Gastroesophageal sphincter (tissue), 4 donors: ENCODE measurements around the gene KCTD21. TPM values are rescaled to one million over a fixed set of nuclear protein-coding genes. Genes with fewer than 3 reads are reported as not detected.

Source experiments
- ATAC-seq: fragments of 150-250 bp; one replicate; pipeline ENCODE4 v1.9.1; 2016; ENCODE audit warnings: mild to moderate bottlenecking, moderate library complexity
- H3K27ac ChIP-seq, 4 donors: fragments of 200-600 bp; sonication (generic) in 3 of 4; 1 replicate in 3 of 4; 2 replicates in 1 of 4; pipeline ENCODE4 v1.5.1; 2016 to 2019
- H3K27me3 ChIP-seq: fragments of 200-600 bp; sonication (generic); one replicate; pipeline ENCODE4 v1.5.1; 2019
- H3K36me3 ChIP-seq, 2 donors: fragments of 200-600 bp; sonication (generic); one replicate each; pipeline ENCODE4 v1.5.1; 2019; ENCODE audit warnings: control low read depth in 1 of 2
- H3K4me1 ChIP-seq, 3 donors: fragments of 200-600 bp; sonication (generic); 1 replicate in 2 of 3; 2 replicates in 1 of 3; pipeline ENCODE4 v1.5.1; 2016 to 2019; ENCODE audit warnings: control low read depth in 2 of 3
- H3K4me3 ChIP-seq, 2 donors: fragments of 200-600 bp; sonication (generic); one replicate each; pipeline ENCODE4 v1.5.1; 2019; ENCODE audit warnings: mild to moderate bottlenecking in 1 of 2, moderate library complexity in 1 of 2
- H3K9me3 ChIP-seq, 3 donors: fragments of 200-600 bp; sonication (generic); one replicate each; pipeline ENCODE4 v1.5.1; 2017 to 2019; ENCODE audit warnings: control low read depth in 2 of 3
- EP300 ChIP-seq: sonication (generic); formaldehyde crosslinking; IDR thresholded peaks from one replicate; pipeline ENCODE4 v1.6.1; 2017; ENCODE audit warnings: antibody characterized with exemption, mild to moderate bottlenecking
- POLR2A ChIP-seq, 2 donors: fragments of 450-650 bp; IDR thresholded peaks; one replicate each; pipeline ENCODE4 v1.6.1; 2017; ENCODE audit warnings: antibody characterized with exemption in 2 of 2, mild to moderate bottlenecking in 2 of 2, moderate library complexity in 1 of 2
- POLR2AphosphoS5 ChIP-seq: sonication (generic); formaldehyde crosslinking; IDR thresholded peaks from one replicate; pipeline ENCODE4 v1.6.1; 2017; ENCODE audit warnings: antibody characterized with exemption
- WGBS, 2 donors: methylation state at CpG; one replicate each; pipeline ENCODE4 v1.1.5; 2018; ENCODE audit warnings: low coverage in 1 of 2; 5-methylcytosine and 5-hydroxymethylcytosine counted together
- total RNA-seq, 4 donors: library from RNA; depleted of rRNA; stranded (reverse); fragments of >200 nt; gene quantifications; one replicate each; pipeline ENCODE4 v1.1.0, GENCODE V29; 2016
- TF ChIP-seq, protein P1 (sequence below), 4 experiments: fragments of 200-600 bp in 2 of 4; fragments of 450-650 bp in 2 of 4; sonication (generic) in 1 of 4; IDR thresholded peaks; one replicate each; pipeline ENCODE4 v1.5.1; 2017 to 2019; ENCODE audit warnings: antibody characterized with exemption in 4 of 4, mild to moderate bottlenecking in 2 of 4, moderate library complexity in 2 of 4

The KCTD21 gene
- total RNA-seq, 4 donors from 2014 or later, result 5.7 to 18.6 (median 9.9) TPM

DNA sequence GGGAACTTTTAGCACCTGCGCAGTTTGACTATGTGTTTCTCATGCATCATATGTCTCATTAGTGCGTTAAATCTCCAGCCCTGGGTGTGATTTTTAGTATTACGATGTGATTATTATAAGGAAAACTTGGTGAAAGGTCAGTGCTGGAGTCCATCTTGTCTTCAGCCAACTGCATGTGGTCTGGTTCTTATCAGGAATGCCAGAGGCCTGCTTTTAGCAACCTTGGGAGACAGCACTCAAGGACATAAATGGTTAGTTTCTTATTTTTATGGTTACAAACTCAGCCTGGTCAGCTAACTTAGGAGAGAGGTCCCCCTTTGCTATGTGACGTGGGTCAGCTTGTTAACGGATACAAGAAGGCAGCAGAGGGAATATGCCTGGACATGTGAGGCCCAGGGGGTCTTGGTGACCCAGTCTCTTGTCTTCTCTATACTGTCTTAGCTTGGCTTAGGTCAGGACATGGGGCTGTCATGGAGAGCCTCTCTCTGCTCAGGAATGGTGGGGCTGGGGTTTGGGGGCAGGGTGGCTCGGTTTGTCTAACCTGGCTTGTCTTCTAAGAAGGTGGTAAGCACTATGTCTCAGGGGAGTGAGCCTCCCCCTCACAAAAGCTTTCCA is 21.5 kb downstream of the KCTD21 start:
- Histone ChIP-seq H3K4me3 (no peak overlapping the region), H3K27me3 (no peaks in the 10 kb centered on the region), H3K4me1 (peaks cover 0 to 55% (median 11%) of the 10 kb centered on the region in 3 donors), H3K9me3 (no peaks in the 10 kb centered on the region), H3K27ac (peak overlapping the region in 1 of 4 donors; percentile 3), H3K36me3 (peaks cover 0 to 4% of the 10 kb centered on the region in 2 donors)
- WGBS, 2 donors, result 60 to 65% methylated on average over 3 to 4 of the region's 6 CpGs
- TF ChIP-seq, protein P1, sequence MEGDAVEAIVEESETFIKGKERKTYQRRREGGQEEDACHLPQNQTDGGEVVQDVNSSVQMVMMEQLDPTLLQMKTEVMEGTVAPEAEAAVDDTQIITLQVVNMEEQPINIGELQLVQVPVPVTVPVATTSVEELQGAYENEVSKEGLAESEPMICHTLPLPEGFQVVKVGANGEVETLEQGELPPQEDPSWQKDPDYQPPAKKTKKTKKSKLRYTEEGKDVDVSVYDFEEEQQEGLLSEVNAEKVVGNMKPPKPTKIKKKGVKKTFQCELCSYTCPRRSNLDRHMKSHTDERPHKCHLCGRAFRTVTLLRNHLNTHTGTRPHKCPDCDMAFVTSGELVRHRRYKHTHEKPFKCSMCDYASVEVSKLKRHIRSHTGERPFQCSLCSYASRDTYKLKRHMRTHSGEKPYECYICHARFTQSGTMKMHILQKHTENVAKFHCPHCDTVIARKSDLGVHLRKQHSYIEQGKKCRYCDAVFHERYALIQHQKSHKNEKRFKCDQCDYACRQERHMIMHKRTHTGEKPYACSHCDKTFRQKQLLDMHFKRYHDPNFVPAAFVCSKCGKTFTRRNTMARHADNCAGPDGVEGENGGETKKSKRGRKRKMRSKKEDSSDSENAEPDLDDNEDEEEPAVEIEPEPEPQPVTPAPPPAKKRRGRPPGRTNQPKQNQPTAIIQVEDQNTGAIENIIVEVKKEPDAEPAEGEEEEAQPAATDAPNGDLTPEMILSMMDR (IDR thresholded peaks at IDR 0.05), result no peak
- TF ChIP-seq POLR2AphosphoS5 (no peak), EP300 (no peak)
- ATAC-seq, result no peak

DNA sequence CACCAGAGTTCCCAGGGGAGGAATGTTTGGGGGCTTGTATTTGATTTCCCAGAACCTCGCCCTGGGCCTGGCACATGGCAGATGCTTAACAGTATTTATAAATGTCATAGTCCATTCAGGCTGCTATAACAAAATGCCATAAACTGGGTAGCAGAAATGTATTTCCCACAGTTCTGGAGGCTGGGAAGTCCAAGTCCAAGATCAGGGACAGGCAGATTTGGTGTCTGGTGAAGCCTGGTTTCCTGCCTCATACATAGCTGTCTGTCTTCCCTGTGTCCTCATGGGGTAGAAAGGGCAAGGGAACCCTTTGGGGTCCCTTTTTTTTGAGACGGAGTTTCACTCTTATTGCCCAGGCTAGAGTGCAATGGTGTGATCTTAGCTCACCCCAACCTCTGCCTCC is 24.0 kb downstream of the KCTD21 start:
- Histone ChIP-seq H3K27ac (no peak overlapping the region), H3K4me3 (no peak overlapping the region), H3K9me3 (no peaks in the 10 kb centered on the region), H3K4me1 (peaks cover 0 to 60% (median 10%) of the 10 kb centered on the region in 3 donors), H3K27me3 (no peaks in the 10 kb centered on the region), H3K36me3 (no peaks in the 10 kb centered on the region)
- WGBS, 2 donors, result 60 to 100% methylated on average over 1 of the region's 2 CpGs
- TF ChIP-seq POLR2A (IDR thresholded peaks at IDR 0.05) (no peak), POLR2AphosphoS5 (no peak), EP300 (no peak)
- TF ChIP-seq, protein P1 (IDR thresholded peaks at IDR 0.05), result no peak
- no peak for ATAC-seq

DNA sequence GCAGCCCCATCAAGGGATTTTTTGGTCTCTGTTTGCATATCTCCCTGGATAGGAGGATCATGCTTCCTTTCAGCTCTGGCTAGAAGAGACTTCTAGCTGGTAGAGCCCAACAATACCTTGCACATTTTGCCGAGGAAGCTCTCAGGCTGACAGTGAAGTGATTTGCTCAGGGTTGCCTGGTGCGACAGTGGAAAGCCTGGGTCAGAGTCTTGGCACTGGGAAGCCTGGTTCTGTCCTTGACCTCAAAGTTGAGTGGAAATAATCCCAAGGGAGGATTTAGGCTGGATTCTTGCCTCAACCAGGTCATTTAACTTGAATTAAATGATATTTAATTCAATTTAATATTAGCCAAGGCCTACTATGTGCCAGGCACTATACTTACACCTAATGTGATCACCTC is 24.6 kb downstream of the KCTD21 start:
- Histone ChIP-seq H3K4me1 (peaks cover 0 to 60% (median 9%) of the 10 kb centered on the region in 3 donors), H3K27ac (no peak overlapping the region), H3K36me3 (no peaks in the 10 kb centered on the region), H3K27me3 (no peaks in the 10 kb centered on the region), H3K9me3 (no peaks in the 10 kb centered on the region), H3K4me3 (no peak overlapping the region)
- TF ChIP-seq POLR2A (IDR thresholded peaks at IDR 0.05) (no peak), POLR2AphosphoS5 (no peak), EP300 (no peak)
- TF ChIP-seq, protein P1 (IDR thresholded peaks at IDR 0.05), result no peak
- no peak for ATAC-seq
- 80 to 83% methylated on average over 1 of the region's 2 CpGs for WGBS, 2 donors

DNA sequence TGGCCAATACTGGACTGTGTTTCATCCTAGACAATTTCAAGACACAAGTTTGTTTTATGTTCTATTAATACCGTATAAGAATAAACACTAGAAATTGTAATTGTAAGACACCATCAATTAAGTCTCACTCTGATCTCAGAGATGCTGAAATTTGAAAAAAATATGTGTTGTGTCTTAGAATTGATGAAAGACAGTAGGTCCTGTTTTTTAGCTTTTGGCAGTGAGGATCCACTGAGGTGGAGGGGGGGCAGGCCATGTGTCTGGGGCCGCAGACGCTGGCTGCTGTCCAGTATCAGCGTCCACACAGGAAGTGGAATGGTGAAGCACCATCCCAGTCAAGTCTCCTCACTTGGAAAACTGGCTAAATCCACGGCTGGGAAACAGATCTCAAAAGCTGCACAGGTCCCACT is 26.5 kb downstream of the KCTD21 start:
- no peak for TF ChIP-seq POLR2A (IDR thresholded peaks at IDR 0.05)
- no peak for TF ChIP-seq POLR2AphosphoS5
- TF ChIP-seq, protein P1 (IDR thresholded peaks at IDR 0.05), result no peak
- Histone ChIP-seq H3K4me3 (no peak overlapping the region), H3K9me3 (no peaks in the 10 kb centered on the region), H3K27me3 (no peaks in the 10 kb centered on the region), H3K4me1 (peaks cover 0 to 47% (median 9%) of the 10 kb centered on the region in 3 donors), H3K36me3 (no peaks in the 10 kb centered on the region), H3K27ac (peak overlapping the region in 2 of 4 donors; percentile 50 to 51)
- 1 to 13% methylated on average over 3 to 5 of the region's 5 CpGs for WGBS, 2 donors
- peak; percentile 47 for ATAC-seq

DNA sequence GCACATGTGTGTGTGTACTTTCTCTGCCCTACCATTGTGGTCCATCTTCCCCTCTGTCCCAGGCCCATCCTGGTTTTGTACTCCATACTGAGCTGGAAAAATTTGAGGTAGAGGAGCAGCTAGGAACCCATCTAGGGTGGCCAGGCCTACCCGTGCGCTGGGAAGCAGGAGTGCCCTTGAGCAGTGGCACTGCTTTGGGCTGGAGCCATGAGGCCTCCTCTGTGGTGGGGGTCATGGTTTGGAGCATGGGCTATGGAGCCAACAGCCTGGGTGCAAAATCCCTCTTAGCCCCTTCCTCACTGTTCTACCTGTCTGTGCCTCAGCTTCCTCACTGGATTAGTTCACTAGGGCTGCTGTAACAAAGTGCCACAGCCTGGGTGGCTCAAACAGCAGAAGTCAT is 27.1 kb downstream of the KCTD21 start:
- H3K4me3 ChIP-seq, result no peak overlapping the region
- TF ChIP-seq, protein P1 (IDR thresholded peaks at IDR 0.05), result no peak
- TF ChIP-seq POLR2AphosphoS5, result no peak
- no peak for TF ChIP-seq EP300
- no peak for TF ChIP-seq POLR2A (IDR thresholded peaks at IDR 0.05)
- H3K27ac ChIP-seq, result peak overlapping the region in 2 of 4 donors; percentile 48 to 51
- H3K4me1 ChIP-seq, result peaks cover 0 to 45% (median 9%) of the 10 kb centered on the region in 3 donors
- 100% methylated on average over 2 of the region's 2 CpGs for WGBS, 2 donors
- no peaks in the 10 kb centered on the region for H3K27me3 ChIP-seq
- H3K9me3 ChIP-seq, result no peaks in the 10 kb centered on the region
- H3K36me3 ChIP-seq, result no peaks in the 10 kb centered on the region
- no peak for ATAC-seq
